Fibroblast of lung (primary cell): ENCODE results near the gene KHDC3L. TPM values are rescaled to one million over a fixed set of nuclear protein-coding genes. Genes with fewer than 3 reads are reported as not detected.
"Not testable (repeated sequence)": the region's sequence is repeated elsewhere in the genome, so short reads cannot be mapped to it uniquely, and the experiment has no call there.

ENCODE experiments used
- DNase-seq, 2 donors: peaks; one replicate each; pipeline versions ENCODE4 v3.0.0 to v3.0.0-alpha.2; 2010; ENCODE audit warnings: low read depth in 2 of 2
- H2AFZ ChIP-seq: 2 replicates; pipeline ENCODE4 v1.5.1; 2012; ENCODE audit warnings: low read length, control low read depth, inconsistent platforms
- H3K27ac ChIP-seq: 2 replicates; pipeline ENCODE4 v1.5.1; 2011; ENCODE audit warnings: low read length, control low read depth; ENCODE audit not compliant: insufficient read depth
- H3K27me3 ChIP-seq: 2 replicates; pipeline ENCODE4 v1.5.1; 2011; ENCODE audit warnings: mild to moderate bottlenecking, low read length; ENCODE audit not compliant: control insufficient read depth, insufficient read depth
- H3K36me3 ChIP-seq: 2 replicates; pipeline ENCODE4 v1.5.1; 2011; ENCODE audit warnings: low read length; ENCODE audit not compliant: control insufficient read depth, insufficient read depth
- H3K4me1 ChIP-seq: 2 replicates; pipeline ENCODE4 v1.5.1; 2011; ENCODE audit warnings: low read length; ENCODE audit not compliant: control insufficient read depth, insufficient read depth; ENCODE audit errors: extremely low read depth
- H3K4me2 ChIP-seq: 2 replicates; pipeline ENCODE4 v1.5.1; 2011; ENCODE audit warnings: low read length, control low read depth; ENCODE audit not compliant: insufficient read depth; ENCODE audit errors: extremely low read depth
- H3K4me3 ChIP-seq, 4 experiments: fragments of 200-600 bp in 1 of 4; sonication (generic) in 1 of 4; replicated peaks in 1 of 4; 2 replicates each; pipeline ENCODE4 v1.5.1; 2011 to 2016; ENCODE audit warnings: low read length in 4 of 4, low read depth in 3 of 4, mild to moderate bottlenecking in 3 of 4, control low read depth in 2 of 4, inconsistent platforms in 1 of 4, mixed read lengths in 1 of 4; ENCODE audit not compliant: insufficient read depth in 1 of 4; ENCODE audit errors: control extremely low read depth in 1 of 4
- H3K79me2 ChIP-seq: 2 replicates; pipeline ENCODE4 v1.5.1; 2012; ENCODE audit warnings: mild to moderate bottlenecking, low read length, inconsistent platforms; ENCODE audit not compliant: control insufficient read depth, insufficient read depth
- H3K9ac ChIP-seq: 2 replicates; pipeline ENCODE4 v1.5.1; 2011; ENCODE audit warnings: mild to moderate bottlenecking, low read length, control low read depth; ENCODE audit not compliant: insufficient read depth
- H3K9me3 ChIP-seq: 2 replicates; pipeline ENCODE4 v1.5.1; 2012; ENCODE audit warnings: low read depth, low read length; ENCODE audit not compliant: control insufficient read depth, insufficient read depth
- H4K20me1 ChIP-seq: 2 replicates; pipeline ENCODE4 v1.5.1; 2011; ENCODE audit warnings: low read length; ENCODE audit not compliant: control insufficient read depth, insufficient read depth; ENCODE audit errors: extremely low read depth
- EZH2 ChIP-seq: IDR thresholded peaks from 2 replicates; pipeline ENCODE4 v1.5.1; 2012; ENCODE audit warnings: low read length, control low read depth, mild to moderate bottlenecking; ENCODE audit errors: missing control alignments
- polyA plus RNA-seq, 2 donors: library from polyadenylated mRNA; depleted of rRNA in 1 of 2; stranded (reverse) in 1 of 2; unstranded in 1 of 2; fragments of >200 nt; gene quantifications; 2 replicates each; pipeline ENCODE4 v1.2.1, GENCODE V29; 2011 to 2012; ENCODE audit warnings: missing spikeins in 1 of 2
- total RNA-seq: library from RNA; depleted of rRNA; stranded (reverse); fragments of >200 nt; gene quantifications from 2 replicates; pipeline ENCODE4 v1.2.1, GENCODE V29; 2014
- TF ChIP-seq, protein P1 (sequence below), 2 donors: IDR thresholded peaks in 1 of 2; conservative IDR thresholded peaks in 1 of 2; 1 replicate in 1 of 2; 2 replicates in 1 of 2; pipeline ENCODE4 v1.5.1; 2011 to 2012; ENCODE audit warnings: low read length in 2 of 2, control low read depth in 1 of 2, inconsistent platforms in 1 of 2, low read depth in 1 of 2, mild to moderate bottlenecking in 1 of 2

KHDC3L gene
- total and polyA plus RNA-seq, 2 donors (not counting 1 experiment from before 2014, with no cell fraction given) = not detected

DNA sequence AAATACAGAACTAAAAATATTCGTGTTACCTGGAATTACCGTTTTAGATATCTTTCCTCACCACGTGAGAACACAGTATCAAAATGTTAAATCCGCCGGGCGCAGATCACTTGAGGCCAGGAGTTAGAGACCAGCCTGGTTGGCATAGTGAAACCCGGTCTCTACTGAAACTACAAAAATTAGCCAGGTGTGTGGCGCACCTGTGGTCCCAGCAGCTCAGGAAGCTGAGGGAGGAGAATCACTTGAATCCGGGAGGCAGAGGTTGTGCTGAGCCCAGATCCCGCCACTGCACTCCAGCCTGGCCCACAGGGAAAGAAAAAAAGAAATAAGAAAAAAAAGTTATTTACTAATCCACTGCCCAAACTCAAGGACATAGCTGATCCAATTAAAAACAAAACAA is 27.4 kb downstream of the KHDC3L start:
- Histone ChIP-seq H3K9me3 (no peaks in the 10 kb centered on the region), H3K4me1 (no peaks in the 10 kb centered on the region), H3K27me3 (no peaks in the 10 kb centered on the region), H3K9ac (no peak overlapping the region), H3K27ac (no peak overlapping the region), H3K79me2 (no peaks in the 10 kb centered on the region), H4K20me1 (no peaks in the 10 kb centered on the region), H3K4me3 (no peak overlapping the region), H3K4me2 (no peak overlapping the region), H2AFZ (no peak overlapping the region), H3K36me3 (no peaks in the 10 kb centered on the region)
- TF ChIP-seq, protein P1, sequence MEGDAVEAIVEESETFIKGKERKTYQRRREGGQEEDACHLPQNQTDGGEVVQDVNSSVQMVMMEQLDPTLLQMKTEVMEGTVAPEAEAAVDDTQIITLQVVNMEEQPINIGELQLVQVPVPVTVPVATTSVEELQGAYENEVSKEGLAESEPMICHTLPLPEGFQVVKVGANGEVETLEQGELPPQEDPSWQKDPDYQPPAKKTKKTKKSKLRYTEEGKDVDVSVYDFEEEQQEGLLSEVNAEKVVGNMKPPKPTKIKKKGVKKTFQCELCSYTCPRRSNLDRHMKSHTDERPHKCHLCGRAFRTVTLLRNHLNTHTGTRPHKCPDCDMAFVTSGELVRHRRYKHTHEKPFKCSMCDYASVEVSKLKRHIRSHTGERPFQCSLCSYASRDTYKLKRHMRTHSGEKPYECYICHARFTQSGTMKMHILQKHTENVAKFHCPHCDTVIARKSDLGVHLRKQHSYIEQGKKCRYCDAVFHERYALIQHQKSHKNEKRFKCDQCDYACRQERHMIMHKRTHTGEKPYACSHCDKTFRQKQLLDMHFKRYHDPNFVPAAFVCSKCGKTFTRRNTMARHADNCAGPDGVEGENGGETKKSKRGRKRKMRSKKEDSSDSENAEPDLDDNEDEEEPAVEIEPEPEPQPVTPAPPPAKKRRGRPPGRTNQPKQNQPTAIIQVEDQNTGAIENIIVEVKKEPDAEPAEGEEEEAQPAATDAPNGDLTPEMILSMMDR (conservative IDR thresholded peaks at IDR 0.05 in 1 of 2, IDR thresholded peaks at IDR 0.05 in 1 of 2; ENCODE audit: low read depth in 1 of 2, low read length in 2 of 2) = no peak
- TF ChIP-seq EZH2 = no peak
- no peak for DNase-seq

DNA sequence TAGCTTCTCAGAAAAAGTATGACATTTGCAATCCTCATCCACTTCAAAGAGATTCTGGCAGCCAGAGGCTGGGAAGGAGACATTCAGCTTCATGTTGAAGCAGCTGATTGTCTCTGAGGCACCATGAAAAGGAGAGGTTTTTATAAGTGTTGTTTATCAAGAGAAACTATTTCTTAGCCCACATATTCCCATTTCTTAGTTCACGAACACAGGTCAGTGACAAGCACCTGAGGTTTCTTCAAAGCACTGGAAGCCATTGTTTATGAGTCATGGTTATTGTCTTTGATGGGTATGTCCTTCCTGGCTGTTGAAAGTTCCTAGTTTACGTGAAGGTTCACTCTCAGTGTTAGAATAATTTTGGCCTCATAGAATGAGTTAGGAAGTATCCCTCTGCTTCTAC is 29.2 kb downstream of the KHDC3L start:
- H3K9me3 ChIP-seq = no peaks in the 10 kb centered on the region
- DNase-seq = no peak
- H3K27ac ChIP-seq = no peak overlapping the region
- H3K4me3 ChIP-seq = no peak overlapping the region
- H4K20me1 ChIP-seq = no peaks in the 10 kb centered on the region
- H3K4me1 ChIP-seq = no peaks in the 10 kb centered on the region
- no peak overlapping the region for H3K9ac ChIP-seq
- no peak overlapping the region for H3K4me2 ChIP-seq
- H3K79me2 ChIP-seq = no peaks in the 10 kb centered on the region
- no peaks in the 10 kb centered on the region for H3K36me3 ChIP-seq
- no peak for TF ChIP-seq EZH2
- TF ChIP-seq, protein P1 (conservative IDR thresholded peaks at IDR 0.05 in 1 of 2, IDR thresholded peaks at IDR 0.05 in 1 of 2; ENCODE audit: low read depth in 1 of 2, low read length in 2 of 2) = no peak
- no peaks in the 10 kb centered on the region for H3K27me3 ChIP-seq
- H2AFZ ChIP-seq = no peak overlapping the region

DNA sequence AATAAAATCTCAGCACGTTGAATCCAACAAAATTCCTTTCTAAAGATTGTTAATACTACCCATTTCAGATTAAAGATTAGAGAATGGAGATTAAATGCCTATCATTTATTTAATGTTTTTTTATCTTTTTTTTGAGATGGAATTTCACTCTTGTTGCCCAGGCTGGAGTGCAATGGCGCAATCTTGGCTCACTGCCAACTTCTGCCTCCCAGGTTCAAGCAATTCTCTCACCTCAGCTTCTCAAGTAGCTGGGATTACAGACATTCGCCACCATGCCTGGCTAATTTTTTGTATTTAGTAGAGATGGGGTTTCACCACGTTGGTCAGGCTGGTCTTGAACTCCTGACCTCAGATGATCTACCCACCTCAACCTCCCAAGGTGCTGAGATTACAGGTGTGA is 29.7 kb downstream of the KHDC3L start:
- H3K4me1 ChIP-seq, H2AFZ ChIP-seq, H3K79me2 ChIP-seq, H3K36me3 ChIP-seq, H3K4me3 ChIP-seq, H4K20me1 ChIP-seq, H3K9me3 ChIP-seq, H3K9ac ChIP-seq, H3K27ac ChIP-seq, H3K27me3 ChIP-seq, DNase-seq, H3K4me2 ChIP-seq: not testable (repeated sequence)
